Esophagus (tissue), 2 donors: ENCODE measurements around the gene IKBKG. TPM values are rescaled to one million over a fixed set of nuclear protein-coding genes. Genes with fewer than 3 reads are reported as not detected.
"Not testable (repeated sequence)": the region's sequence is repeated elsewhere in the genome, so short reads cannot be mapped to it uniquely, and the experiment has no call there.

Experiments
- H3K27ac ChIP-seq, 2 donors: one replicate each; pipeline ENCODE4 v1.5.1; 2013; ENCODE audit warnings: low read depth in 2 of 2, mild to moderate bottlenecking in 2 of 2, inconsistent platforms in 1 of 2, low read length in 1 of 2, moderate library complexity in 1 of 2
- H3K27me3 ChIP-seq, 2 donors: one replicate each; pipeline ENCODE4 v1.6.1; 2013; ENCODE audit warnings: low read length in 2 of 2, control low read depth in 1 of 2, mild to moderate bottlenecking in 1 of 2; ENCODE audit not compliant: insufficient read depth in 2 of 2, control insufficient read depth in 1 of 2
- H3K36me3 ChIP-seq, 2 donors: one replicate each; pipeline ENCODE4 v1.6.1; 2013; ENCODE audit warnings: low read length in 1 of 2; ENCODE audit not compliant: control insufficient read depth in 2 of 2, insufficient read depth in 2 of 2
- H3K4me1 ChIP-seq, 2 donors: one replicate each; pipeline ENCODE4 v1.6.1; 2013; ENCODE audit warnings: low read length in 1 of 2; ENCODE audit not compliant: control insufficient read depth in 2 of 2, insufficient read depth in 2 of 2
- H3K4me3 ChIP-seq, 2 donors: one replicate each; pipeline ENCODE4 v1.5.1; 2013; ENCODE audit warnings: low read length in 2 of 2, mild to moderate bottlenecking in 2 of 2, low read depth in 1 of 2, moderate library complexity in 1 of 2
- H3K9me3 ChIP-seq, 2 donors: one replicate each; pipeline ENCODE4 v1.6.1; 2013; ENCODE audit warnings: mild to moderate bottlenecking in 2 of 2, low read depth in 1 of 2, low read length in 1 of 2, moderate library complexity in 1 of 2; ENCODE audit not compliant: control insufficient read depth in 2 of 2, insufficient read depth in 1 of 2
- WGBS, 2 donors: extraction: QIAGEN DNeasy Blood & Tissue Kit; methylation state at CpG; one replicate each; pipeline ENCODE4 v1.1.7; 2013; 5-methylcytosine and 5-hydroxymethylcytosine counted together
- polyA plus RNA-seq, 2 donors: library from polyadenylated mRNA; stranded (reverse); fragments of 200-250 nt; gene quantifications; one replicate each; pipeline ENCODE4 v1.2.3, GENCODE V29; 2013
- donor health status: healthy with polysubstance abuse.
- donor health status: Bipolar disorder and iron deficiency.

The IKBKG gene
- polyA plus RNA-seq, 2 donors: 16.2 to 19.7 TPM

GRCh38 chrX:154611146-154611545 is 63.7 kb downstream of the IKBKG start:
- H3K9me3 ChIP-seq, H3K36me3 ChIP-seq, H3K27ac ChIP-seq, H3K27me3 ChIP-seq, H3K4me1 ChIP-seq, H3K4me3 ChIP-seq: not testable (repeated sequence)
- WGBS, 2 donors: 88 to 94% methylated on average over 12 of the region's 12 CpGs

GRCh38 chrX:154613586-154613985 is 66.2 kb downstream of the IKBKG start:
- not testable (repeated sequence) for H3K4me1 ChIP-seq, H3K9me3 ChIP-seq, H3K4me3 ChIP-seq, H3K36me3 ChIP-seq, H3K27ac ChIP-seq, H3K27me3 ChIP-seq
- 9 to 25% methylated on average over 4 to 5 of the region's 12 CpGs for WGBS, 2 donors

Other genes starting within 250 kb of the IKBKG start
- 100 to 1,000 TPM; 407 to 691 TPM for gene FLNA, start 173.0 kb upstream of the IKBKG start, polyA plus RNA-seq
- gene EMD, start 168.3 kb upstream of the IKBKG start, polyA plus RNA-seq: 10 to 100 TPM; 66.5 to 83.9 TPM
- gene RPL10, start 149.2 kb upstream of the IKBKG start, polyA plus RNA-seq: 1,000 to 10,000 TPM; 2,998 to 4,750 TPM
- gene DNASE1L1, start 138.4 kb upstream of the IKBKG start, polyA plus RNA-seq: 10 to 100 TPM; 20.1 to 20.3 TPM
- gene TAFAZZIN, start 136.1 kb upstream of the IKBKG start, polyA plus RNA-seq: 10 to 100 TPM; 28.9 to 59.5 TPM
- gene ATP6AP1, start 118.9 kb upstream of the IKBKG start, polyA plus RNA-seq: 10 to 100 TPM; 40.3 to 65.8 TPM
- gene GDI1, start 110.5 kb upstream of the IKBKG start, polyA plus RNA-seq: 10 to 100 TPM; 46.4 to 63.5 TPM
- 10 to 100 TPM; 37.5 to 46.6 TPM for gene FAM50A, start 103.5 kb upstream of the IKBKG start, polyA plus RNA-seq
- 10 to 100 TPM in 1 of 2 donors, 1 to 10 TPM in 1; 4.3 to 19.0 TPM for gene PLXNA3, start 89.3 kb upstream of the IKBKG start, polyA plus RNA-seq
- gene LAGE3, start 68.3 kb upstream of the IKBKG start, polyA plus RNA-seq: 10 to 100 TPM in 1 of 2 donors, 1 to 10 TPM in 1; 6.2 to 21.1 TPM
- gene UBL4A, start 61.0 kb upstream of the IKBKG start, polyA plus RNA-seq: 10 to 100 TPM; 15.4 to 28.5 TPM
- 10 to 100 TPM; 24.7 to 26.3 TPM for gene SLC10A3, start 57.0 kb upstream of the IKBKG start, polyA plus RNA-seq
- 10 to 100 TPM; 51.6 to 54.4 TPM for gene FAM3A, start 31.4 kb upstream of the IKBKG start, polyA plus RNA-seq
- 10 to 100 TPM; 42.7 to 46.9 TPM for gene G6PD, start 774 bp upstream of the IKBKG start, polyA plus RNA-seq
- not detected for gene CTAG1A, start 37.5 kb downstream of the IKBKG start, polyA plus RNA-seq
- under 1 TPM in 1 of 2 donors, not detected in 1; 0.04 TPM for gene CTAG1B, start 71.7 kb downstream of the IKBKG start, polyA plus RNA-seq
- gene CTAG2, start 106.0 kb downstream of the IKBKG start, polyA plus RNA-seq: 1 to 10 TPM in 1 of 2 donors, not detected in 1; 2.8 TPM
- gene GAB3, start 203.5 kb downstream of the IKBKG start, polyA plus RNA-seq: under 1 TPM; 0.56 to 0.57 TPM
- 10 to 100 TPM; 22.3 to 43.0 TPM for gene DKC1, start 215.2 kb downstream of the IKBKG start, polyA plus RNA-seq